WI38 (cell line): ENCODE data around the gene SMIM43.

Experiments used
- H3K4me3 ChIP-seq: 2 replicates; pipeline ENCODE4 v1.5.1; 2011; ENCODE audit warnings: low read depth, mild to moderate bottlenecking, control low read depth, low read length
- TF ChIP-seq, protein P1 (sequence below): IDR thresholded peaks from 2 replicates; pipeline ENCODE4 v1.5.1; 2012; ENCODE audit warnings: low read depth, mild to moderate bottlenecking, control low read depth, low read length

SMIM43 gene

GRCh38 chr4:121709766-121710405 lies 55.1 kb downstream of the SMIM43 start:
- TF ChIP-seq, protein P1, sequence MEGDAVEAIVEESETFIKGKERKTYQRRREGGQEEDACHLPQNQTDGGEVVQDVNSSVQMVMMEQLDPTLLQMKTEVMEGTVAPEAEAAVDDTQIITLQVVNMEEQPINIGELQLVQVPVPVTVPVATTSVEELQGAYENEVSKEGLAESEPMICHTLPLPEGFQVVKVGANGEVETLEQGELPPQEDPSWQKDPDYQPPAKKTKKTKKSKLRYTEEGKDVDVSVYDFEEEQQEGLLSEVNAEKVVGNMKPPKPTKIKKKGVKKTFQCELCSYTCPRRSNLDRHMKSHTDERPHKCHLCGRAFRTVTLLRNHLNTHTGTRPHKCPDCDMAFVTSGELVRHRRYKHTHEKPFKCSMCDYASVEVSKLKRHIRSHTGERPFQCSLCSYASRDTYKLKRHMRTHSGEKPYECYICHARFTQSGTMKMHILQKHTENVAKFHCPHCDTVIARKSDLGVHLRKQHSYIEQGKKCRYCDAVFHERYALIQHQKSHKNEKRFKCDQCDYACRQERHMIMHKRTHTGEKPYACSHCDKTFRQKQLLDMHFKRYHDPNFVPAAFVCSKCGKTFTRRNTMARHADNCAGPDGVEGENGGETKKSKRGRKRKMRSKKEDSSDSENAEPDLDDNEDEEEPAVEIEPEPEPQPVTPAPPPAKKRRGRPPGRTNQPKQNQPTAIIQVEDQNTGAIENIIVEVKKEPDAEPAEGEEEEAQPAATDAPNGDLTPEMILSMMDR, result no peak
- no peak overlapping the region for H3K4me3 ChIP-seq
